ENCODE measurements around the gene DTX1. TPM values are rescaled to one million over a fixed set of nuclear protein-coding genes. Genes with fewer than 3 reads are reported as not detected.

The DTX1 gene
- total and polyA plus RNA-seq, 2 donors (not counting 1 experiment from before 2014, with no cell fraction given) = 47.0 to 49.5 TPM

DNA sequence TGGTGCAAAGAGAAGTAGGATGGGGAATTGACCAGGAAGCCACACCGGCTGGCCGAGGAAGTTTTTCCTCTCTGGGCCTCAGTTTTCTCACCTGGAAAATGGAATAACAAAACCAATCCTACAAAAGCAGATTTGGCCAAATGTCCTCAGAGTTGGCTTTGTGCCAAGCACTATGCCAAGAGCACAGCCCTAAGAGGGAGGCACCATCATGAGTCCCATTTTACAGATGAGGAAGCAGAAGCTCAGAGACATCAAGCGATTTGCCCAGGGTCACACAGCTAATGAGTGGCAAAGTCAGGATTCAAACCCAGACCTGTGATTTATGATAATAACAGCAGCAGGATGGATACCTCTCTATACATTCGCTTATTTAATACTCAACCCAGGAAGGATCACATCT is 51.8 kb downstream of the DTX1 start:
- ChIA-PET POLR2A (interaction anchor here (0.7 kb wide), 2 partner anchors 35 to 38 kb away, joined by 4 read pairs; no protein-coding TSS in a partner anchor), CTCF (no interaction called here)
- WGBS (ENCODE audit: insufficient coverage) = 91% methylated on average over 4 of the region's 4 CpGs
- H3K4me2 ChIP-seq (replicated peaks; ENCODE audit: low read depth, low read length, poor library complexity, severe bottlenecking) = no peak overlapping the region
- intact Hi-C loops (cut with micrococcal nuclease) = no loop called here
- no peaks in the 10 kb centered on the region for H3K79me2 ChIP-seq (ENCODE audit: control insufficient read depth, insufficient read depth, low read length)
- H3K27ac ChIP-seq (ENCODE audit: low read length in 2 of 2) = no peak overlapping the region
- Mint-ChIP-seq H3K4me1 (peaks cover 13% of the 10 kb centered on the region), H3K27ac (no peak overlapping the region), H3K4me3 (no peak overlapping the region), H3K9me3 (ENCODE audit: insufficient read depth) (no peaks in the 10 kb centered on the region), H3K27me3 (peaks cover 3% of the 10 kb centered on the region)
- H3K9ac ChIP-seq (ENCODE audit: low read length) = no peak overlapping the region
- peaks cover 0 to 4% (median 0%) of the 10 kb centered on the region in 3 donors for H3K9me3 ChIP-seq (ENCODE audit: control extremely low read depth in 1 of 3, control insufficient read depth in 2 of 3, insufficient read depth in 1 of 3, low read length in 2 of 3)
- H3K36me3 ChIP-seq (replicated peaks in 1 of 2; ENCODE audit: control extremely low read depth in 1 of 2, control insufficient read depth in 1 of 2, extremely low read depth in 1 of 2, insufficient read depth in 2 of 2, low read length in 1 of 2) = no peaks in the 10 kb centered on the region
- H2AFZ ChIP-seq (ENCODE audit: insufficient read depth, low read depth, low read length, poor library complexity, severe bottlenecking) = no peak overlapping the region
- no peak for ATAC-seq (ENCODE audit: low read depth)
- H3K4me3 ChIP-seq (ENCODE audit: control extremely low read depth in 1 of 5, extremely low read depth in 1 of 5, insufficient read depth in 1 of 5, low read depth in 2 of 5, low read length in 4 of 5) = no peak overlapping the region
- H4K20me1 ChIP-seq (ENCODE audit: control insufficient read depth, insufficient read depth, low read length, poor library complexity, severe bottlenecking) = no peaks in the 10 kb centered on the region
- peaks cover 0 to 3% (median 0%) of the 10 kb centered on the region in 4 experiments for H3K27me3 ChIP-seq (replicated peaks in 1 of 4; ENCODE audit: control extremely low read depth in 1 of 4, control insufficient read depth in 3 of 4, insufficient read depth in 4 of 4, low read length in 3 of 4)
- no peak for DNase-seq
- H3K4me1 ChIP-seq (ENCODE audit: control insufficient read depth in 2 of 2, insufficient read depth in 2 of 2, low read length in 2 of 2) = peaks cover 8 to 10% of the 10 kb centered on the region in 2 donors
- no peak for TF ChIP-seq EZH2 (IDR thresholded peaks at IDR 0.05; ENCODE audit: borderline replicate concordance, insufficient read depth, low read depth, low read length, poor library complexity, severe bottlenecking)
- TF ChIP-seq, protein P1, sequence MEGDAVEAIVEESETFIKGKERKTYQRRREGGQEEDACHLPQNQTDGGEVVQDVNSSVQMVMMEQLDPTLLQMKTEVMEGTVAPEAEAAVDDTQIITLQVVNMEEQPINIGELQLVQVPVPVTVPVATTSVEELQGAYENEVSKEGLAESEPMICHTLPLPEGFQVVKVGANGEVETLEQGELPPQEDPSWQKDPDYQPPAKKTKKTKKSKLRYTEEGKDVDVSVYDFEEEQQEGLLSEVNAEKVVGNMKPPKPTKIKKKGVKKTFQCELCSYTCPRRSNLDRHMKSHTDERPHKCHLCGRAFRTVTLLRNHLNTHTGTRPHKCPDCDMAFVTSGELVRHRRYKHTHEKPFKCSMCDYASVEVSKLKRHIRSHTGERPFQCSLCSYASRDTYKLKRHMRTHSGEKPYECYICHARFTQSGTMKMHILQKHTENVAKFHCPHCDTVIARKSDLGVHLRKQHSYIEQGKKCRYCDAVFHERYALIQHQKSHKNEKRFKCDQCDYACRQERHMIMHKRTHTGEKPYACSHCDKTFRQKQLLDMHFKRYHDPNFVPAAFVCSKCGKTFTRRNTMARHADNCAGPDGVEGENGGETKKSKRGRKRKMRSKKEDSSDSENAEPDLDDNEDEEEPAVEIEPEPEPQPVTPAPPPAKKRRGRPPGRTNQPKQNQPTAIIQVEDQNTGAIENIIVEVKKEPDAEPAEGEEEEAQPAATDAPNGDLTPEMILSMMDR (IDR thresholded peaks at IDR 0.05) = no peak

DNA sequence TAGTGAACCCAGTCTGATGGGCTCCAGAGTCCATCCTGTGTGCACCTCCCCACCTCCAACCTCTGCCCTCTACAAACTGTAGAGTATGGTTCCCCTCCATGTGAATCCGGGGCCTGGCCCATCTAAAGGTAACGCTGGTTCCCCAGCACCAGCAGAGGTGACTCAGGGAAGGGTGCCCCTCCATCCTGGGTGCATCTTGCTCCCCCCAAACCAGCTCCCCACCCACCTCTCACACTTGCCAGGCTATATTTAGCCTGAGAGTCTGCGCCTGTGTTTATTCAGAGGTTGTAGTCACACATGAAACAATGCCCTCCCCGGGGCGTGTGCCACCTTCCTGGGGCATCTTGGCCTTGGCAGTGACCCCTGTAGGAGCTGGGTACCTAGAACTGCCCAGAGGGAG is 52.8 kb downstream of the DTX1 start:
- H3K27ac Mint-ChIP-seq = no peak overlapping the region
- Histone ChIP-seq H3K4me2 (replicated peaks; ENCODE audit: low read depth, low read length, poor library complexity, severe bottlenecking) (no peak overlapping the region), H3K36me3 (replicated peaks in 1 of 2; ENCODE audit: control extremely low read depth in 1 of 2, control insufficient read depth in 1 of 2, extremely low read depth in 1 of 2, insufficient read depth in 2 of 2, low read length in 1 of 2) (no peaks in the 10 kb centered on the region), H3K9me3 (ENCODE audit: control extremely low read depth in 1 of 3, control insufficient read depth in 2 of 3, insufficient read depth in 1 of 3, low read length in 2 of 3) (no peaks in the 10 kb centered on the region), H3K4me1 (ENCODE audit: control insufficient read depth in 2 of 2, insufficient read depth in 2 of 2, low read length in 2 of 2) (no peaks in the 10 kb centered on the region), H3K4me3 (ENCODE audit: control extremely low read depth in 1 of 5, extremely low read depth in 1 of 5, insufficient read depth in 1 of 5, low read depth in 2 of 5, low read length in 4 of 5) (no peak overlapping the region), H3K79me2 (ENCODE audit: control insufficient read depth, insufficient read depth, low read length) (no peaks in the 10 kb centered on the region), H4K20me1 (ENCODE audit: control insufficient read depth, insufficient read depth, low read length, poor library complexity, severe bottlenecking) (no peaks in the 10 kb centered on the region), H3K27ac (ENCODE audit: low read length in 2 of 2) (no peak overlapping the region), H3K9ac (ENCODE audit: low read length) (no peak overlapping the region), H3K27me3 (replicated peaks in 1 of 4; ENCODE audit: control extremely low read depth in 1 of 4, control insufficient read depth in 3 of 4, insufficient read depth in 4 of 4, low read length in 3 of 4) (no peaks in the 10 kb centered on the region), H2AFZ (ENCODE audit: insufficient read depth, low read depth, low read length, poor library complexity, severe bottlenecking) (no peak overlapping the region)
- ChIA-PET CTCF (interaction anchor here (1.4 kb wide), 2 partner anchors 9 to 61 kb away, joined by 4 to 6 read pairs; no protein-coding TSS in a partner anchor), POLR2A (no interaction called here)
- H3K4me3 Mint-ChIP-seq = no peak overlapping the region
- H3K4me1 Mint-ChIP-seq = peaks cover 5% of the 10 kb centered on the region
- WGBS (ENCODE audit: insufficient coverage) = 89% methylated on average over 5 of the region's 5 CpGs
- ATAC-seq (ENCODE audit: low read depth) (no peak), DNase-seq (no peak)
- TF ChIP-seq EZH2 (IDR thresholded peaks at IDR 0.05; ENCODE audit: borderline replicate concordance, insufficient read depth, low read depth, low read length, poor library complexity, severe bottlenecking) = no peak
- TF ChIP-seq, protein P1 (IDR thresholded peaks at IDR 0.05) = no peak
- H3K9me3 Mint-ChIP-seq (ENCODE audit: insufficient read depth) = no peaks in the 10 kb centered on the region
- intact Hi-C loops (cut with micrococcal nuclease) = no loop called here
- H3K27me3 Mint-ChIP-seq = peaks cover 3% of the 10 kb centered on the region
